ENCODE measurements around the gene RNF220. TPM values are rescaled to one million over a fixed set of nuclear protein-coding genes. Genes with fewer than 3 reads are reported as not detected.

RNF220 gene
- total RNA-seq, 1 donor from 2014 or later: 58.4 TPM

DNA sequence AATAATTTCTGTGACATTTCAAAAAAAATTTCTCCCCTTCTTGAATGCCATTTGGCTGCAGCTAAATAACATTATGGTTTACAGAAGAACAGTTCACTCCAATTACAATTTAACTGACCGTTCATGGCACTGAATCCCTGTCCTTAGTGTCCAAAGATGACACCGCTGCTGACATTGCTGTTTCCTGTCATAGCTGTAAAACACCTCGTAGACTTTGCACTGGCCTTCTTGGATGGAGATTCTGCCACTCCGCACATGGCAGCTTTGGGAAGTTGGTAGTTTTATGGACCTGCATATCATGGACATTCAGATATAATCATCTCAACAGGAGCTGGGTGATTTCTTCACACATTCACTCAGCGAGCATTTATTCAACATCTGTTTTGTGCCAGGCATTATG, 274.4 kb downstream of the RNF220 start:
- Mint-ChIP-seq H3K4me1 (ENCODE audit: low read depth) (peaks cover 8% of the 10 kb centered on the region), H3K9me3 (ENCODE audit: low read depth) (no peaks in the 10 kb centered on the region), H3K27me3 (ENCODE audit: low read depth) (no peaks in the 10 kb centered on the region), H3K36me3 (ENCODE audit: low read depth) (no peaks in the 10 kb centered on the region), H3K4me3 (ENCODE audit: unreplicated experiment) (no peak overlapping the region), H3K27ac (ENCODE audit: unreplicated experiment) (no peak overlapping the region)
- TF ChIP-seq CTCF (IDR thresholded peaks at IDR 0.05): no peak
- peak; percentile 5 for DNase-seq (ENCODE audit: low spot score)

- no peak for TF ChIP-seq CTCF (IDR thresholded peaks at IDR 0.05)
- H3K36me3 Mint-ChIP-seq (ENCODE audit: low read depth): no peaks in the 10 kb centered on the region
- no peaks in the 10 kb centered on the region for H3K27me3 Mint-ChIP-seq (ENCODE audit: low read depth)
- no peak overlapping the region for H3K4me3 Mint-ChIP-seq (ENCODE audit: unreplicated experiment)
- H3K27ac Mint-ChIP-seq (ENCODE audit: unreplicated experiment): no peak overlapping the region
- no peaks in the 10 kb centered on the region for H3K9me3 Mint-ChIP-seq (ENCODE audit: low read depth)
- no peaks in the 10 kb centered on the region for H3K4me1 Mint-ChIP-seq (ENCODE audit: low read depth)
- DNase-seq (ENCODE audit: low spot score): peak; percentile 30
Measured at GRCh38 chr1:44681905-44682882, 277.1 kb downstream of the RNF220 start.

GRCh38 chr1:44682883-44683265, 277.8 kb downstream of the RNF220 start:
- no peak for DNase-seq (ENCODE audit: low spot score)
- TF ChIP-seq CTCF (IDR thresholded peaks at IDR 0.05): no peak
- Mint-ChIP-seq H3K4me3 (ENCODE audit: unreplicated experiment) (no peak overlapping the region), H3K36me3 (ENCODE audit: low read depth) (no peaks in the 10 kb centered on the region), H3K9me3 (ENCODE audit: low read depth) (no peaks in the 10 kb centered on the region), H3K27ac (ENCODE audit: unreplicated experiment) (no peak overlapping the region), H3K27me3 (ENCODE audit: low read depth) (no peaks in the 10 kb centered on the region), H3K4me1 (ENCODE audit: low read depth) (no peaks in the 10 kb centered on the region)

GRCh38 chr1:44684525-44684924, 279.5 kb downstream of the RNF220 start:
- Mint-ChIP-seq H3K27me3 (ENCODE audit: low read depth) (no peaks in the 10 kb centered on the region), H3K4me3 (ENCODE audit: unreplicated experiment) (no peak overlapping the region), H3K4me1 (ENCODE audit: low read depth) (no peaks in the 10 kb centered on the region), H3K9me3 (ENCODE audit: low read depth) (no peaks in the 10 kb centered on the region), H3K27ac (ENCODE audit: unreplicated experiment) (no peak overlapping the region), H3K36me3 (ENCODE audit: low read depth) (no peaks in the 10 kb centered on the region)
- peak; percentile 15 for DNase-seq (ENCODE audit: low spot score)
- TF ChIP-seq CTCF (IDR thresholded peaks at IDR 0.05): no peak

DNA sequence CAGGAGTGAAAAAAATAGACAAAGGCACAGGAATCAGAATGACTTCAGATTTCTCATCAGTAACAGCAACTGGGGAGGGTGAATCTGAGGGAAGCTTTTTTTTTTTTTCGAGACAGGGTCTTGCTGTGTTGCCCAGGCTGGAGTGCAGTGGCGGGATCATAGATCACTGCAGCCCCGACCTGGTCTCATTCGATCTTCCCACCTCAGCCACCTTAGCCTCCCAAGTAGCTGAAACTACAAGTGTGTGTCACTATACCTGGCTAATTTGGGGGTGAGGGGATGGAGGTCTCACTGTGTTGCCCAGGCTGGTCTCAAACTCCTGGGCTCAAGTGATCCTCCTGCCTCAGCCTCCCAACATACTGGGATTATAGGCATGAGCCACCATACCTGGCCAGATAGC, 280.2 kb downstream of the RNF220 start:
- Mint-ChIP-seq H3K36me3 (ENCODE audit: low read depth) (no peaks in the 10 kb centered on the region), H3K9me3 (ENCODE audit: low read depth) (no peaks in the 10 kb centered on the region), H3K27ac (ENCODE audit: unreplicated experiment) (no peak overlapping the region), H3K4me3 (ENCODE audit: unreplicated experiment) (no peak overlapping the region), H3K27me3 (ENCODE audit: low read depth) (no peaks in the 10 kb centered on the region), H3K4me1 (ENCODE audit: low read depth) (no peaks in the 10 kb centered on the region)
- TF ChIP-seq CTCF (IDR thresholded peaks at IDR 0.05): no peak
- DNase-seq (ENCODE audit: low spot score): peak; percentile 21

Data from chondrocyte (in vitro differentiated cells).